Activated CD8-positive, alpha-beta memory T cell treated with anti-CD3 and anti-CD28 coated beads, Interleukin-2, amount 50 U/mL, for 24 hours (primary cell): ENCODE results near the gene ITPKB.
"Not testable (repeated sequence)": the region's sequence is repeated elsewhere in the genome, so short reads cannot be mapped to it uniquely, and the experiment has no call there.

Experiments
- DNase-seq: peaks from one replicate; pipeline ENCODE4 v3.0.0-alpha.2; 2020; ENCODE audit errors: extremely low read depth

The ITPKB gene

GRCh38 chr1:226625326-226625725 lies 113.8 kb downstream of the ITPKB start:
- no peak for DNase-seq

GRCh38 chr1:226624526-226624925 lies 114.6 kb downstream of the ITPKB start:
- DNase-seq, result no peak

GRCh38 chr1:226622012-226622411 lies 117.1 kb downstream of the ITPKB start:
- DNase-seq, result no peak

- no peak for DNase-seq
Measured at GRCh38 chr1:226619031-226619430, 120.1 kb downstream of the ITPKB start.

GRCh38 chr1:226618380-226618779 lies 120.7 kb downstream of the ITPKB start:
- no peak for DNase-seq

GRCh38 chr1:226617719-226618118 lies 121.4 kb downstream of the ITPKB start:
- DNase-seq, result not testable (repeated sequence)

GRCh38 chr1:226617109-226617508 lies 122.0 kb downstream of the ITPKB start:
- no peak for DNase-seq

- DNase-seq, result no peak
Measured at GRCh38 chr1:226616636-226617035, 122.4 kb downstream of the ITPKB start.

- no peak for DNase-seq
Measured at GRCh38 chr1:226615876-226616275, 123.2 kb downstream of the ITPKB start.

- not testable (repeated sequence) for DNase-seq
Measured at GRCh38 chr1:226611980-226612379, 127.1 kb downstream of the ITPKB start.

GRCh38 chr1:226611301-226611700 lies 127.8 kb downstream of the ITPKB start:
- DNase-seq, result no peak

GRCh38 chr1:226610671-226611070 lies 128.4 kb downstream of the ITPKB start:
- no peak for DNase-seq

- no peak for DNase-seq
Measured at GRCh38 chr1:226609836-226610455, 129.1 kb downstream of the ITPKB start.

- no peak for DNase-seq
Measured at GRCh38 chr1:226608699-226609505, 130.2 kb downstream of the ITPKB start.

GRCh38 chr1:226607821-226608220 lies 131.3 kb downstream of the ITPKB start:
- no peak for DNase-seq

- no peak for DNase-seq
Measured at GRCh38 chr1:226607268-226607660, 131.8 kb downstream of the ITPKB start.

- no peak for DNase-seq
Measured at GRCh38 chr1:226606311-226607267, 132.5 kb downstream of the ITPKB start.

GRCh38 chr1:226605318-226605950 lies 133.6 kb downstream of the ITPKB start:
- no peak for DNase-seq

- DNase-seq, result no peak
Measured at GRCh38 chr1:226604560-226605317, 134.3 kb downstream of the ITPKB start.

- DNase-seq, result no peak
Measured at GRCh38 chr1:226603858-226604559, 135.1 kb downstream of the ITPKB start.
